B cell (primary cell): ENCODE results near the gene ATXN1. TPM values are rescaled to one million over a fixed set of nuclear protein-coding genes. Genes with fewer than 3 reads are reported as not detected.

Experiments used
- ATAC-seq: fragments of 200-7000 bp; cut with Tn5 transposase; one replicate; pipeline ENCODE4 v1.10.0; 2021; ENCODE audit warnings: low read depth, mild to moderate bottlenecking, moderate number of reproducible peaks, moderate library complexity
- CTCF ChIA-PET: fragments of 350-600 bp; sonication (Branson Sonifier 250); formaldehyde crosslinking; loops from one replicate; lab custom pipeline; 2021; ENCODE audit warnings: antibody characterized with exemption, inconsistent platforms; lab: Charles Lee
- POLR2A ChIA-PET: fragments of 350-600 bp; sonication (Branson Sonifier 250); formaldehyde crosslinking; loops from one replicate; lab custom pipeline; 2021; ENCODE audit warnings: antibody characterized with exemption; lab: Charles Lee
- DNase-seq: peaks from one replicate; pipeline ENCODE4 v3.0.0; 2013
- H2AFZ ChIP-seq: 2 replicates; pipeline ENCODE4 v1.6.1; 2012; ENCODE audit warnings: mild to moderate bottlenecking, low read depth, low read length; ENCODE audit not compliant: insufficient read depth, poor library complexity, severe bottlenecking
- H3K27ac ChIP-seq, 2 donors: 1 replicate in 1 of 2; 2 replicates in 1 of 2; pipeline ENCODE4 v1.5.1; 2012 to 2013; ENCODE audit warnings: low read length in 2 of 2, mild to moderate bottlenecking in 2 of 2, moderate library complexity in 1 of 2
- H3K27me3 ChIP-seq, 4 experiments: fragments of 200-600 bp in 1 of 4; sonication (generic) in 1 of 4; replicated peaks in 1 of 4; 1 replicate in 2 of 4; 2 replicates in 2 of 4; pipeline versions ENCODE4 v1.6.1 to v1.7.0; 2013 to 2016; ENCODE audit warnings: low read length in 3 of 4, mild to moderate bottlenecking in 2 of 4, mixed read lengths in 1 of 4, moderate library complexity in 1 of 4; ENCODE audit not compliant: insufficient read depth in 4 of 4, control insufficient read depth in 3 of 4; ENCODE audit errors: control extremely low read depth in 1 of 4
- H3K36me3 ChIP-seq, 2 experiments: replicated peaks in 1 of 2; 1 replicate in 1 of 2; 2 replicates in 1 of 2; pipeline versions ENCODE4 v1.6.1 to v1.7.1; 2013; ENCODE audit warnings: low read length in 1 of 2; ENCODE audit not compliant: insufficient read depth in 2 of 2, control insufficient read depth in 1 of 2; ENCODE audit errors: control extremely low read depth in 1 of 2, extremely low read depth in 1 of 2
- H3K4me1 ChIP-seq, 2 donors: fragments of 200-600 bp in 1 of 2; sonication (generic) in 1 of 2; 1 replicate in 1 of 2; 2 replicates in 1 of 2; pipeline versions ENCODE4 v1.5.1 to v1.6.1; 2013 to 2017; ENCODE audit warnings: low read length in 2 of 2; ENCODE audit not compliant: control insufficient read depth in 2 of 2, insufficient read depth in 2 of 2
- H3K4me2 ChIP-seq: replicated peaks from 2 replicates; pipeline ENCODE3; 2012; ENCODE audit warnings: mild to moderate bottlenecking, low read depth, low read length; ENCODE audit not compliant: poor library complexity, severe bottlenecking
- H3K4me3 ChIP-seq, 5 experiments: fragments of 200-600 bp in 1 of 5; sonication (generic) in 1 of 5; 1 replicate in 3 of 5; 2 replicates in 2 of 5; pipeline versions ENCODE4 v1.5.1 to v1.7.0; 2011 to 2016; ENCODE audit warnings: low read length in 4 of 5, mild to moderate bottlenecking in 4 of 5, low read depth in 2 of 5, control low read depth in 1 of 5, moderate library complexity in 1 of 5; ENCODE audit not compliant: insufficient read depth in 1 of 5; ENCODE audit errors: control extremely low read depth in 1 of 5, extremely low read depth in 1 of 5
- H3K79me2 ChIP-seq: fragments of 200-600 bp; sonication (generic); one replicate; pipeline ENCODE4 v1.6.0; 2016; ENCODE audit warnings: low read length; ENCODE audit not compliant: control insufficient read depth, insufficient read depth
- H3K9ac ChIP-seq: fragments of 200-600 bp; sonication (generic); 2 replicates; pipeline ENCODE4 v1.6.1; 2017; ENCODE audit warnings: mild to moderate bottlenecking, low read length, moderate library complexity
- H3K9me3 ChIP-seq, 3 donors: one replicate each; pipeline versions ENCODE4 v1.6.1 to v1.7.1; 2013; ENCODE audit warnings: low read length in 2 of 3; ENCODE audit not compliant: control insufficient read depth in 2 of 3, insufficient read depth in 1 of 3; ENCODE audit errors: control extremely low read depth in 1 of 3
- H4K20me1 ChIP-seq: 2 replicates; pipeline ENCODE4 v1.6.0; 2012; ENCODE audit warnings: mild to moderate bottlenecking, low read length; ENCODE audit not compliant: insufficient read depth, control insufficient read depth, poor library complexity, severe bottlenecking
- H3K27ac Mint-ChIP-seq: one replicate; pipeline ENCODE4 v1.8.0; 2021; ENCODE audit warnings: mixed read lengths
- H3K27me3 Mint-ChIP-seq: one replicate; pipeline ENCODE4 v1.8.0; 2021; ENCODE audit warnings: mixed read lengths
- H3K4me1 Mint-ChIP-seq: one replicate; pipeline ENCODE4 v1.8.0; 2021; ENCODE audit warnings: mixed read lengths
- H3K4me3 Mint-ChIP-seq: one replicate; pipeline ENCODE4 v1.8.0; 2021; ENCODE audit warnings: mixed read lengths
- H3K9me3 Mint-ChIP-seq: one replicate; pipeline ENCODE4 v1.8.0; 2022; ENCODE audit warnings: mixed read lengths; ENCODE audit not compliant: insufficient read depth
- EZH2 ChIP-seq: IDR thresholded peaks from 2 replicates; pipeline ENCODE4 v1.6.1; 2012; ENCODE audit warnings: borderline replicate concordance, low read depth, mild to moderate bottlenecking, moderate library complexity, low read length; ENCODE audit not compliant: insufficient read depth, poor library complexity, severe bottlenecking
- WGBS: methylation state at CpG from one replicate; pipeline ENCODE4 v1.1.5; 2013; ENCODE audit warnings: missing lambda C conversion rate; ENCODE audit not compliant: insufficient coverage; 5-methylcytosine and 5-hydroxymethylcytosine counted together
- intact Hi-C: fragments of 100-400 bp; cut with micrococcal nuclease; formaldehyde crosslinking; loops from one replicate; pipeline ENCODE4 v1.10.0; 2022
- polyA plus RNA-seq: library from polyadenylated mRNA; depleted of rRNA; stranded (reverse); fragments of >200 nt; gene quantifications from 2 replicates; pipeline ENCODE4 v1.2.3, GENCODE V29; 2012
- total RNA-seq, 2 donors: library from RNA; stranded (reverse); fragments of 120-200 nt in 1 of 2; gene quantifications; 1 replicate in 1 of 2; 2 replicates in 1 of 2; pipeline versions ENCODE4 v1.2.3 to v1.2.4, GENCODE V29; 2013 to 2022
- TF ChIP-seq, protein P1 (sequence below): fragments of 200-600 bp; IDR thresholded peaks from one replicate; pipeline ENCODE4 v1.8.0; 2022; ENCODE audit warnings: antibody characterized with exemption, mild to moderate bottlenecking

The ATXN1 gene
- total and polyA plus RNA-seq, 2 donors (not counting 1 experiment from before 2014, with no cell fraction given): 5.7 to 63.8 TPM

DNA sequence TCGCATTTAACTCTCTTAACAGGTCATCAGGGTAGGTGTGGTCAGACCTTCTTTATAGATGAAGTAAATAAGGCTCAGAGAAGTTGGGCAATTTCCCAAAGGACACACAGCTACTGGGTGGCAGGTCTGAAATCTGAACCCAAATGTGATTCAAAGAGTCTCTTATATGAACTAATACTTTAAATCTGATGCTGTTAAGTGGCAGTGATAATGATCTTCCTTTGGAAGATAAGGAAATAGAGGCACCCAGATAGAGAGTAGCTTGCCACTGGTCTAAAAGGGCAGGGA lies 285.8 kb downstream of the ATXN1 start:
- Histone ChIP-seq H3K79me2 (no peaks in the 10 kb centered on the region), H3K27ac (no peak overlapping the region), H3K9ac (no peak overlapping the region), H3K27me3 (no peaks in the 10 kb centered on the region), H3K9me3 (no peaks in the 10 kb centered on the region), H3K4me2 (no peak overlapping the region), H2AFZ (no peak overlapping the region), H3K4me3 (no peak overlapping the region), H4K20me1 (no peaks in the 10 kb centered on the region), H3K4me1 (peaks cover 18 to 46% of the 10 kb centered on the region in 2 donors), H3K36me3 (no peaks in the 10 kb centered on the region)
- Mint-ChIP-seq H3K27me3 (no peaks in the 10 kb centered on the region), H3K4me1 (peaks cover 66% of the 10 kb centered on the region), H3K9me3 (no peaks in the 10 kb centered on the region), H3K4me3 (no peak overlapping the region), H3K27ac (no peak overlapping the region)
- TF ChIP-seq EZH2: no peak
- TF ChIP-seq, protein P1, sequence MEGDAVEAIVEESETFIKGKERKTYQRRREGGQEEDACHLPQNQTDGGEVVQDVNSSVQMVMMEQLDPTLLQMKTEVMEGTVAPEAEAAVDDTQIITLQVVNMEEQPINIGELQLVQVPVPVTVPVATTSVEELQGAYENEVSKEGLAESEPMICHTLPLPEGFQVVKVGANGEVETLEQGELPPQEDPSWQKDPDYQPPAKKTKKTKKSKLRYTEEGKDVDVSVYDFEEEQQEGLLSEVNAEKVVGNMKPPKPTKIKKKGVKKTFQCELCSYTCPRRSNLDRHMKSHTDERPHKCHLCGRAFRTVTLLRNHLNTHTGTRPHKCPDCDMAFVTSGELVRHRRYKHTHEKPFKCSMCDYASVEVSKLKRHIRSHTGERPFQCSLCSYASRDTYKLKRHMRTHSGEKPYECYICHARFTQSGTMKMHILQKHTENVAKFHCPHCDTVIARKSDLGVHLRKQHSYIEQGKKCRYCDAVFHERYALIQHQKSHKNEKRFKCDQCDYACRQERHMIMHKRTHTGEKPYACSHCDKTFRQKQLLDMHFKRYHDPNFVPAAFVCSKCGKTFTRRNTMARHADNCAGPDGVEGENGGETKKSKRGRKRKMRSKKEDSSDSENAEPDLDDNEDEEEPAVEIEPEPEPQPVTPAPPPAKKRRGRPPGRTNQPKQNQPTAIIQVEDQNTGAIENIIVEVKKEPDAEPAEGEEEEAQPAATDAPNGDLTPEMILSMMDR: no peak
- ATAC-seq: no peak
- DNase-seq: no peak
- intact Hi-C loops: no loop called here
- POLR2A ChIA-PET: no interaction called here
- CTCF ChIA-PET: interaction anchor here (1.2 to 1.6 kb wide), 3 partner anchors 38 to 55 kb away, joined by 3 read pairs; no protein-coding TSS in a partner anchor
- no CpG with 5 or more reads among the region's 1 CpG for WGBS

DNA sequence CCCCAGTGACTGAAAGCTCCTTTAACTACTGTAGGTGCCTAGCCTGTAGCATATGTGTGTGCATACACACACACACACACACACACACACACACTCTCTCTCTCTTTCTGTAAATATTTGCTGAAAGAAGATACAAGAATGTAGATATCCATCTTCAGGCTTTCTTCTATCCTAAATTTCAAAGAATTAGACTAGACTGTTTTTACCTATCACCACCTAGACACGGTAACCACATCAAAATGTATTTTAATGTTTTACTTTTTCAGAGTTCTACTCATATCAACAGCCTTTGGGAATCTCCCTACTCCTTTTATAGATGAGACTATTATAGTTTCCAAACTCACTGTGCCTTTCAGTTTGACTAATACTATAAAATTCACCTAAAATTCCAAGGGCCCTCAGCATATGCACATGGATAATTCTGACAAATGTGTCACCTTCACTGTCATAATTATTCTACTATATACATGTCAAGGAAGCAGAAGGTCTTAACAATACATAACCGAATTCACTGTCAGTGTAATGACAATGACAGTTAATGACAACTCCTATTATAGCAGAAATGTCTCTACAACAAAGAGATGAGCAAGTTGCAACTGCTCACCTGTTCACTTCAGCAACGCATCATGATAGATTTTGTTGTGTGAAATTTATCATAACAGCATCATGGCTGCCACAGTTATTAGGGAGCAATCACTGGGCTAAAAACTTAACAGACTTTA lies 286.3 kb downstream of the ATXN1 start:
- Histone ChIP-seq H3K4me1 (peaks cover 18 to 46% of the 10 kb centered on the region in 2 donors), H3K36me3 (no peaks in the 10 kb centered on the region), H3K4me3 (no peak overlapping the region), H4K20me1 (no peaks in the 10 kb centered on the region), H2AFZ (no peak overlapping the region), H3K9ac (no peak overlapping the region), H3K9me3 (no peaks in the 10 kb centered on the region), H3K4me2 (no peak overlapping the region), H3K79me2 (no peaks in the 10 kb centered on the region), H3K27ac (no peak overlapping the region), H3K27me3 (no peaks in the 10 kb centered on the region)
- no peak for DNase-seq
- ChIA-PET POLR2A (no interaction called here), CTCF (interaction anchor here (0.7 to 1.6 kb wide), 4 partner anchors 39 to 142 kb away, joined by 3 to 4 read pairs (median 3); no protein-coding TSS in a partner anchor)
- no peaks in the 10 kb centered on the region for H3K27me3 Mint-ChIP-seq
- H3K4me3 Mint-ChIP-seq: no peak overlapping the region
- H3K4me1 Mint-ChIP-seq: peaks cover 67% of the 10 kb centered on the region
- H3K27ac Mint-ChIP-seq: peak overlapping the region; percentile 29
- no peaks in the 10 kb centered on the region for H3K9me3 Mint-ChIP-seq
- no peak for ATAC-seq
- no peak for TF ChIP-seq EZH2
- TF ChIP-seq, protein P1: no peak
- 80% methylated on average over 1 of the region's 3 CpGs for WGBS
- intact Hi-C loops: loop anchor here (5.0 kb wide), 1 partner anchor 37 kb away; no protein-coding TSS in a partner anchor
